ENCODE data around the gene ADGRB2.

The ADGRB2 gene, protein sequence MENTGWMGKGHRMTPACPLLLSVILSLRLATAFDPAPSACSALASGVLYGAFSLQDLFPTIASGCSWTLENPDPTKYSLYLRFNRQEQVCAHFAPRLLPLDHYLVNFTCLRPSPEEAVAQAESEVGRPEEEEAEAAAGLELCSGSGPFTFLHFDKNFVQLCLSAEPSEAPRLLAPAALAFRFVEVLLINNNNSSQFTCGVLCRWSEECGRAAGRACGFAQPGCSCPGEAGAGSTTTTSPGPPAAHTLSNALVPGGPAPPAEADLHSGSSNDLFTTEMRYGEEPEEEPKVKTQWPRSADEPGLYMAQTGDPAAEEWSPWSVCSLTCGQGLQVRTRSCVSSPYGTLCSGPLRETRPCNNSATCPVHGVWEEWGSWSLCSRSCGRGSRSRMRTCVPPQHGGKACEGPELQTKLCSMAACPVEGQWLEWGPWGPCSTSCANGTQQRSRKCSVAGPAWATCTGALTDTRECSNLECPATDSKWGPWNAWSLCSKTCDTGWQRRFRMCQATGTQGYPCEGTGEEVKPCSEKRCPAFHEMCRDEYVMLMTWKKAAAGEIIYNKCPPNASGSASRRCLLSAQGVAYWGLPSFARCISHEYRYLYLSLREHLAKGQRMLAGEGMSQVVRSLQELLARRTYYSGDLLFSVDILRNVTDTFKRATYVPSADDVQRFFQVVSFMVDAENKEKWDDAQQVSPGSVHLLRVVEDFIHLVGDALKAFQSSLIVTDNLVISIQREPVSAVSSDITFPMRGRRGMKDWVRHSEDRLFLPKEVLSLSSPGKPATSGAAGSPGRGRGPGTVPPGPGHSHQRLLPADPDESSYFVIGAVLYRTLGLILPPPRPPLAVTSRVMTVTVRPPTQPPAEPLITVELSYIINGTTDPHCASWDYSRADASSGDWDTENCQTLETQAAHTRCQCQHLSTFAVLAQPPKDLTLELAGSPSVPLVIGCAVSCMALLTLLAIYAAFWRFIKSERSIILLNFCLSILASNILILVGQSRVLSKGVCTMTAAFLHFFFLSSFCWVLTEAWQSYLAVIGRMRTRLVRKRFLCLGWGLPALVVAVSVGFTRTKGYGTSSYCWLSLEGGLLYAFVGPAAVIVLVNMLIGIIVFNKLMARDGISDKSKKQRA (N-terminal part only)

DNA sequence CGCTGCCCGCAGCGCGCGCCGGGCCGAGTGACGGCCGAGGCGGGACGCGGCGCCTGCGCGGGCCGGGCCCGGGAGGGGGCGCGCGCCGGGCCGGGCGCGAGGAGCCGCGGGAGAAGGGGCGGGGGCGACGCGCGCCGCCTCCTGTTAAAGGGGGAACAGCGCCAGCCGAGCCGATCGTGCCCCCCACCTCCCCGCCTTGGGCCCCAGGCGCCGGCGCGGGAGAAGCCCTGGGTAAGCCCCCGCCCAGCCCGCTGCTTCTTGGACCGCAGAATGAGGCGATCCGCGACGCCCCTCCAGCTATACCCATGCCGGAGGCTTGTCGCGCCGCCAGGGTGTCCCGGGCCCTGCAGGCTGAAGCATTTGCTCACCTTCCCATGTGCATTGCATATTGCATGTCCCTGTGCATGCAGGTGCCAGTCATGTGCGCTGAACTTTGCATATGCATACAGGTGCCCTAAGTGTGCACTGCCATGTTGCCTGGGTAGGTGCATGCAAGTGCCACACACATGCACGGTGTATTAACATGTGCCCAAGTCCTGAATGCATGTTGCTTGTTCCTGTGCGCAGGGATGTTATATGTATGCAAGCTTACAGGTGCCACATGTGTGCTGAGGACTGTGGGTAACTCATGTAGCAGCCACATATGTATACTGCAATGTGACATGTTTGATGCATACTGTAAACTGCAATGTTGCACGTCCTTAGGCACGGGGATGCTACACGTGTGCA lies at the start of gene ADGRB2:
TSS of gene ADGRB2 (minus strand) at position 29 of the 729 bp plus-strand sequence. CDS start 7,119 bp downstream, outside the sequence.
- DNase-seq: peak; percentile 35

DNA sequence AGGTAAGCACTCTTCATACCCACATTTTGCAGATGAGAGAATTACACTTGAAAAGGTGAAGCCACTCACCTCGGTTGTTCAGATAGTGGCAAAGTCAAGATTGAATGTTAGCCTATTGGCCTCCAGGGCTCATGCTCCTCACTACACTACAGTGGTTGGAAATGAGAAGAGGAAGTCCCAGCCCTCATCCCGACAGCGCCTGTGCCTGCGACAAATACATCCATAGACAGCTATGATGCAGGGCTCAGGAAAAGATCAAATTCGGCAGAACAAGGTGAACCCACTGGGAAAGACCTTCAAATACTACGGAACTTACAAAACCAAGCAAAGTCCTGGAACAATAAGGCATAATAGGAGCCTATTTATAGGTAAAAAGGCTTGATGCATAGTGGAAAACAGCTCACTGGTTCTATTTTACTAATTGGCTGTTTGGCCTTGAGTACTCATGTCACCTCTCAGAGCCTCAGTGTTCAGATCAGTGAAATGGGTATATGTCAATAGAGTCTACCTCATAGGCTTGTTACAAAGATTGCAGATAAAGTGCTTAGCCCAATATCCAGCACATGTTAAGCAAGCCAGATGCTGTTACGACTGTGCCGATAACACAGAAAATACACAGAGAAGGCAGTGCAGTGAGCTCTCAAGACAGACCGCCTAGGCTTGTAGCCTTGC lies 48.2 kb upstream of the ADGRB2 start:
- no peak for DNase-seq

DNA sequence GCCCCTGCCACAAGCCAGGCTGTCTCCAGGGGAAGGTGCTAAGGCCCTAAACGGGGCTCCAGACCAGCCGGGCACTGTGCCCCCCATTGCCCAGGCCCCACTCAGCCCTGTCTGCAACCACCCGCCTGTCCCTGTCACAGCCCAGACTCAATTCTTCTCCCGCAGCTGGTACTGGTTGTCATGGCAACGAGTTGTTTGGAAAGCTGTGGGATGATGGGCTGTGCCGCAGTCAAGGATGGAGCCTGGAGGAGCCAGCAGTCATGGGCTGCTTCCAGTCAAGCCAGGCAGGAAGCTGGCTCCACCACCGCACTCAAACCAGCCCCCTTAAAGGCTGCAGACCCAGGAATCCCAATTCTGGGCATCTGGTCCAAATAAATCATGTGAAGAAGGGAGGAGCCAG lies 47.5 kb upstream of the ADGRB2 start:
- peak; percentile 44 for DNase-seq

DNA sequence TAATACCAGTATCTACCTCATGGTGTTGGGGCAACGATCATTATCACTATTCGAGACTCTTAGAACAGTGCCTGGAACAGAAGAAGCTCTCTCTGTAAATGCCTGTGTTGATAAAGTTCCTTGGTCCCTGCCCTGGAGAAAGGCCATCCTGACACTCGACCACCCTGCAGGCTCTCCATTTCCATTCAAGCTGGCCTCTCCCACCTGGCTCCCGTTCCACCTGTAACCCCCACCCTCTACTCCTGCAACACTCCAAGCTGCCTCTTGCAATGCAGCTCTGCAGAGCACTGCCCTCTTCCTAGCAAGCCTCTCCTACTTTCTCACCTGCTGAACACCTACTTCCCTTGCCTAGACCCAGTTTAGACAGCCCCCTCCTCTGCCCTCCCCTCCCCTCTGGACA lies 45.6 kb upstream of the ADGRB2 start:
- DNase-seq: no peak

DNA sequence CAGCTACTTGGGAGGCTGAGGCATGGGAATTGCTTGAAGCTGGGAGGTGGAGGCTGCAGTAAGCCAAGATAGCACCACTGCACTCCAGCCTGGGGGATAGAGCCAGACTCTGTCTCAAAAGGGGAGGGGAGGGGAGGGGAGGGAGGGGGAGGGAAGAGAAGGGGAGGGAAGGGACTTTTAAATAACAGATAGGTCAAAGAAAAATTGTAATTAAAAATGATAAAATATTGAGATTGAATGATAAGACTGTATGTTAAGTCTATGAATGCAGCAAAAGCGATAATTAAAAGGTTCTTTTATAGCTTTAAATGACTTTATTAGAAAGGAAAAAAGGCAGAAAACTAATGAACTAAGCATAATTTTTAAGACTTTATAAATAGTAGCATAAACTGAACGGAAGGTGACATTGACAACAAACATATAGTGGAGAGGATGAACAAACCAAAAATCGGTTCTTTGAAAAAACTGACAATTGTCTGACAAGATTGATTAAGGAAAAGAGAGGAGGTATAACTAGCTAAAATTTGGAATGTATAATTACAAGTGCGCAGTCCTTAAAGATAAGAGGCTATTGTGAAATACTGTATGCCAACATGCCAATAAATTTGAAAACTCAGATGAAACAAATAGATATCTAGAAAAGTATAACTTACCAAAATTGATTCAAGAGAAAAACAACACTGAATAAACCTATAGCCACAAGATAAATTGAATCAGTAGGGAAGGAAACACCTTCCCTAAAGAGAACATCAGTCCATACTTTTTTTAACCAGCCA lies 43.3 kb upstream of the ADGRB2 start:
- DNase-seq: no peak

DNA sequence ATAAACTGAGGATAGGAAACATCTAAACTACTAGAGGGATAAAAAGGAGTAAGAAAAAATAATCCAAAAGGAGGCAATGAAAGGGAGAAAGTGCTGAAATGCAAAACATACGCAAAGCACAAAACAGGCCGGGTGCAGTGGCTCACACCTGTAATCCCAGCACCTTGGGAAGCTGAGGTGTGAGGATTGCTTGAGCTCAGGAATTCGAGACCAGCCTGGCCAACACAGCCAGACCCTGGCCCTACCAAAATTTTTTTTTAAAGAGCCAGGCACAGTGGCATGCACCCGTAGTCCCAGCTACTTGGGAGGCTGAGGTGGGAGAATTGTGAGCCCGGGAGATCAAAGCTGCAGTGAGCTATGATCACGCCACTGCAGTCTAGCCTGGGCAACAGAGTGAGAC lies 41.2 kb upstream of the ADGRB2 start:
- DNase-seq: no peak

DNA sequence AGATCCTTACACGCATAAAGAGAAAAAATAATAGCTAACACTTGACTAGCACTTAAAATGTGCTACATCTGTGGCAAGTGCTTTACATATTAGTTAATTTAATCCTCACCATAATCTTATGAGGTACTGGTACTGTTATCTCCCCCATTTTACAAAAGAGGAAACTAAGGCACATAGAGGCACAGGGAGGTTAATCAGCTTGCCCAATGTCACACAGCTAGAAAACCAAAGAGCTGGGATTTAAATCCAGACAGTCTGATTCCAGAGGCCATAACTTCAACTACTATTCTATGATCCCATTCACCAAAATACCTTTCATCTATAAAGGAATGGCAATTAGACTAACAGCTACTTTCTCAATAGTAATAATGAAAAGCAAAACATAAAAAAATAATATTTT lies 40.0 kb upstream of the ADGRB2 start:
- DNase-seq: no peak

DNA sequence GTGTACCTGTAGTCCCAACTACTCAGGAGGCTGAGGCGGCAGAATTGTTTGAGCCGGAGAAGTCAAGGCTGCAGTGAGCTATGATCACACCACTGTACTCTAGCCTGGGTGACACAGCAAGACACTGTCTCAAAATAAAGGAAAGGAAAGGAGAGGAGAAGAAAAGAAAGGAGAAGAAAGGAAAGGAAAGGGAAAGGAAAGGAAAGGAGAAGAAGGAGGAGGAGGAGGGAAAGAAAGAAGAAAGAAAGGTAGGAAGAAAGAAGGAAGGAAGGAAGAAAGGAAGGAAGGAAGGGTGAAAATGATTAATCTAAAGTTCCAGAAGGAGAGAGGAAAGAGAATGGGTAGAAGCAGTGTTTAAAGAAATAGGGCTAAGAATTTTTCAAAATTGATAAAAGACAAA lies 39.5 kb upstream of the ADGRB2 start:
- no peak for DNase-seq

DNA sequence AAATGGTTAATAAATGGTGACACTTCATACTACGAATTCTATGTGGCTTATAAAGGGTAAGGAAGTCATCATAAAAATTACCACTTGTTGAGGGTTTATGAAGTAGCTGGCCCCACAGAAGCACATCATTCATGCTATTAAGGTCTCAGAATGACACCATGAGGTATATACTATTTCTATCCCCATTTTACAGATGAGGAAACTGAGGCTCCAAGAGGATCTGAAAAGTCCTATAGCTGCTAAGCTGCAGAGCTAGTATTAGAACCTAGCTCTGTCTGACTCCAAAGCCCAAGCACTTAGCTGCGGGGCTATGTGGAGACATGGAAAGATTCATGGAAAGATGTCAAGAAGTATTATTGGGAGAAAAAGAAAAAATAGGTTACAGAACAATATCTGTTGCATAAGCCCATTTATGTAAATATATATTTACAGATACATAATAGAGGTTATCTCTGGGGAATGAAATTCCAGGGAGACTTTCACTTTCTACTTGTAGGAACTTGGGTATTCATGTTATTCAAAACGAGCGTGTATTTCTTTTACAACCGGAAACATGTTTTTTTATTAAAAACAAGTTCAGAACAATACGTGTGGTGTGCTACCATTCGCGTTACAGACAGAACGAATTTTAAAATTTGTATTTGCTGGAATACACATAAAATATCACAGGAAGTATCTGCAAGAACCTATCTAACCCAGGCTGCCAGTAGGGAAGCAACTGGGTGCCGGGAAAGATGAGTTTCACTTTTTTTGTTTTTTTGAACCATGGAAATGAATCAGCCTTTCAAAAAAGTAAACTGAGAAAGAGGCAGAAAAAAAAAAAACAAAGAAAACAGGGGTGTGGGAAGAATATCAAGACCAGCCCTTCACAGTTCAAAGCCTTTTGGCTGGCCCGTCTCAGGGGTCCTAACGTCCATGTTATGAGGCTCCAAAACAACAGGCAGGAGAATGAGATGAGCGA lies 38.3 kb upstream of the ADGRB2 start:
- no peak for DNase-seq

DNA sequence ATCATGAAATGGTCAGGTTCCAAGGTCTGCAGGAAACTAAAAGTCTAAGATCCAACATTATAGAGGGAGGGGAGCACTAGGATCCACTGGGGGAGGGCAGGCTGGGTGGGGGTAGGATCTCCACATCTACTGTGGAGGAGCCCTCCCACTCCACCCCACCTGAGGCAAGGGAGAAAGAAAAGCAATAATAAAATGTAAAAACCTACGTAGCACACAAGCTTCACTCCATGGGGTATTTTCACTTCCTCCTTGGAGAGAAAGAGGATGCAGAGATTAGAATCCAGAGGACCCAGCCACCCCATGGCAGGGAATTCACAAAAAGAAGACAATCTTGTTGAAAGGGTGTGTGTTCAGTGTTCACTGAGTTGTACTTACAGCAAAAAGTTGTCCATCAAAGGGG lies 37.3 kb upstream of the ADGRB2 start:
- no peak for DNase-seq

DNA sequence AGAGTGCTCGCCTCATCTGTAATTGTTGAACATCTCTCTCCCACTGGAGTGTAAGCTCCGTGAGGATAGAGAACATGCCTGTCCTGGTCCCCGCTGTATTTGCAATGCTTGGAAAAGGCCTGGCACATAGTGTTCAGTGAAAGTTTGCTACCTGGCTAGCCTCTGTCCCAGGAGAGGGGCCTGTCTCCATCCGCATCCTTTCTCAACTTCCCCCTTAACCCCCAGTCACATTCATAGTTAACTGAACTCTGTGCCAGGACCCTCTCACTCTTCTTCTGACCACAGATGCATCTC lies 36.5 kb upstream of the ADGRB2 start:
- no peak for DNase-seq

DNA sequence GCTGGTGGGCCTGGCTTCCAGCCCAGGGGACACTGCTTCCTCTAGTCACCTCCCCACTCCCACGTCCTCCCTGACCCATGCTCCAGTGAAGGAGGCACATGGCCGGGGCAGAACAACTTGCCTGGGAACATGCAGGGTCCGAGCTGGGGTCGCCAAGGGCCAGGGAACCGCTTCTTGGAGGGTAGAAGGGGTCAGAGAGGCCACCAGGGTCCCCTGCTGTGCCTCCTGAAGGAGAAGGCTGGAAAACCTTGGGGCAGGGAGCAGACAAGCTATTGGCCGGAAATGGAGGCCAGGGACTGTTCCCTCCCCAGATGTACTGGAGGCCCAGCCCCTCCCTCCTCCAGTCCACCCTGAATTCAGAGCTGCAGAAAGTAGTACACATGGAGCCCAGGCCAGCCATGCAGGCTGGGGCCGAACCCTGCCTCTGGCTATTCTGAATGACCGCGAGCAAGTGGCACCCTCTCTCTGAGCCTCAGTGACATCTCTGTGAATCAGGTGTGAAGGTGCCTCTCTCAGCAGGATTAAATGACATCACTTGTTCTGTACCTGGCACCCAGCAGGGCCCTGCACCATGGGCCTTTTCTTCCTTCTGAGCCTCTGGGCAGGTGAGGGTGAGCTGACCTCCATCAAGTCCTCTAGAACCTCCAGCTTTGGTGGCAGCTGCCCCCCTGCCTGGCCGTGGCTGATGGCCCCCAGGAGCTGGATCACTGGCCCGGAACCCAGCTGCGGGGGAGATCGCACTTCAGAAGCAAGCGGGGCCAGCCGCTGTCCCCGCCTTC lies 35.9 kb upstream of the ADGRB2 start:
- no peak for DNase-seq

DNA sequence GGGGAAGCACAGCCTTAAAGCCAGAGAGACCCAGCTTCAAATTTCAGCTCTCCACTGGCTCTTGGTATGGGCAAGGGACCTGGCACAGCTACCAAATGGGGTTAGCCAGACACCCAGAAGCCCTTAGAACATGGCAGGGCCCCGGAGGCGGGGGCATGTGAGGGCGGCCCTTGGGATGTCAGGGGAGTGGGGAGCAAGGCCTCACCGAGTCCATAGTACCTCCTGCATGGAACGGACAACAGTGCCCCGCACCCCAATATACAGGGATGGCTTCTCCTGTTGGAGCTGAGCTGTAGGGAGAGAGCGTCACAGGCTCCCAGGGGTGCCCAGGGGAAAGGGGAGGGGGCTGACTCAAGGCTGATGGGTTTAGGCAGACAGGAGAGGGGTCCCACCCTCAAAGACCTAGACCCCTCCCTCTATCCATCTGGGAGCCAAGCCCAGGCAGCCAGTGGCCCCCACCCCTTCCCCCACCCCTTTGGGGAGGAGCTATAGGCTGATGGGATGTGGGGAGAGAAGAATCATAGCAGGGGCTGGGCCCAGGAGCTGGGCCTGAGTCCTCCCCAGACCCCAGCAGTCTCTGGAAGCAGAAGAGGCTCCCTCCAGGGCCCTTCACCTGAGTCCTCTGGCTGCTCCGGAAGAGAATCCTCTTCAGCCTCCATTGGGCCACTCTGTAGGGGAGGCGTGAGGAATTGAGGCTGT lies 35.2 kb upstream of the ADGRB2 start:
- no peak for DNase-seq

DNA sequence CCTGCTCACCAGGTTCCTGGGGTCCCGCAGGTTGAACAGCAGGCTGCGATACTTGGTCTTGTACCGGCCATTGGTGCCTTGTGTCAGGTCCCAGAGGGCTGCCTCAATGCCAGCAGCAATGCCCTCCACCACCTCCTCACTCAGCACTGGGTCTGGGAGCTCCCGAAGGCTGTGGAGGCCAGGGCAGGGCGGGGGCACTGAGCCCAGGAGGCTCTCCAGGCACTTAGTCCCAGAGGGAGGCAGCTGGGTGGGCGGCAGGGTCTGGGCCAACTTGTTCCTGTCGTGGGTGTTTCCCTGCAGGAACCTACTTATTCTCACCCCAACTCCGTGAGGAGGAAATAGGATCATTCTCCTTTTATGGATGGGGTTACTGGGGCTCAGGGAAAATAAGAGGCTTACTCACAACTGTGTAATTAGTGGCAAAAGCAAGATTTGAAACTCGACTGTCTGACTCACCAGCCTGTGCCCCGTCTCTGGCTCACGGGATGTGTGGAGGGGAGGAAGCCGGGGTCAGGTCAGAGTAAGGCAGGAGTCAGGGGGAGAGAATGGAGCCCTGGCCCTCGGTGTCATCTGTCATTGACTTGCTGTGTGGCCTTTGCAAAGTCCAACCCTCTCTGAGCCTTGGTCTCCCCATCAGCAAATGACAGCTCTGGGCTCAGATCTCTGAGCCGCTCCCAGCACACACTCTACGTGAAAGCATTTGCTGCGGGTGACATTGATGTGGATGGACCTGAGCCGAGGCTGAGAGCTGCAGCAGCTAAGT lies 34.5 kb upstream of the ADGRB2 start:
- DNase-seq: no peak

DNA sequence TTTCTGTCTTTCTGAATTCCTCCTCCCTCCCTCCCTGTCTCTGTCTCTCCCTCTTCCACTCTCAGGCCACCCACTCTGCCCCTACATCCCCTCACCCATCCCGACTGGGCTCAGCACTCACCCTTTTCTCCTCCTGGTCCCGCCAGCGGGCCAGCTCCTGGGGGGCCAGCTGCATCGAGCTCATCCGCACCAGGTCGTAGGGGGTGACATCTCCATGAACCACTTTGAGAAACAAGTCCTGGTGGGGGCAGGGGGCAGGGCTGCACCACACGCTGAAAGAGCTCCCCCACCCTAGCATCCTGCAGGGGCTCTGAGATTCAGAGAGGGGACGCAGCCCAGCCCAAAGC lies 33.9 kb upstream of the ADGRB2 start:
- DNase-seq: no peak

DNA sequence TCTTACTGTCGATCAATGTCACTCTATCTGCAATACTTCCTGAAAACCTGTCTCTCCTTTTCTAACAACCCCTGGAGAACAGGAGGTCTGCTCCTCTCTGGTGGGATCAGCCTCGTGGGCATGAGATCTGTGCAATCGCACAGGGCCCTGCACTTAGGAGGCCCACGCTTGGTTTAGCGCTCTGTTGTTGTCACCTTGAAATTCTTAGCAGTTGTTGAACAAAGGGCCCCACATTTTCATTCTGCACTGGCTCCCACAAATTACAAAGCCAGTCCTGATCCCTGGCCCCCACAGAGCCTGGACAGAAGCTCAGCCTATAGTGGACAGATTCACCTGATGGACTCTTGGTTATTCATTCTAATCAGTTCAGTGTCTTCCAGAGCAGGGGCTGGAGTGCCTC lies 33.1 kb upstream of the ADGRB2 start:
- DNase-seq: no peak

DNA sequence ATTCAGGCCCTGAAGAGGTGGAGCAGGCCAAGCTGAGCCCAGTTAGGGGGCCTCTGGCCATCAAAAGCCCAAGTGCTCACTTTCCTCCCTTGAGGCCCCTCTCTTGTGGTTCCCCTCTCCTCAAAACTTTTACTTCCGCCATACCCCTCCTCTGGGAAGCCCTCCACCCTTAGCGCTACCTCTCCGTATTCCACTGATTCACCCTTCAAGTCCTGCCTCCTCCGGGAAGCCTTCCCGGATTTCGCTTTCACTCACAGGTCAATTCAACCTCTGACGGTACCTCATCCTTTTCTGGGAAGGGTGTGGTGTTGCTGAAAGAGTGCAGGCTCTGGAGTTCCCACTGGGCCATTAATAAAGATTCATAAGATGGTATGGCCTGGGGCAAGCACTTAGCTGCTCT lies 32.6 kb upstream of the ADGRB2 start:
- DNase-seq: no peak
